Measurements from ENCODE around the gene ICAM4. TPM values are rescaled to one million over a fixed set of nuclear protein-coding genes. Genes with fewer than 3 reads are reported as not detected.
"Not testable (repeated sequence)": the region's sequence is repeated elsewhere in the genome, so short reads cannot be mapped to it uniquely, and the experiment has no call there.

Gene ICAM4
- total RNA-seq, 2 experiments from 2014 or later = 1.4 to 1.8 TPM

DNA sequence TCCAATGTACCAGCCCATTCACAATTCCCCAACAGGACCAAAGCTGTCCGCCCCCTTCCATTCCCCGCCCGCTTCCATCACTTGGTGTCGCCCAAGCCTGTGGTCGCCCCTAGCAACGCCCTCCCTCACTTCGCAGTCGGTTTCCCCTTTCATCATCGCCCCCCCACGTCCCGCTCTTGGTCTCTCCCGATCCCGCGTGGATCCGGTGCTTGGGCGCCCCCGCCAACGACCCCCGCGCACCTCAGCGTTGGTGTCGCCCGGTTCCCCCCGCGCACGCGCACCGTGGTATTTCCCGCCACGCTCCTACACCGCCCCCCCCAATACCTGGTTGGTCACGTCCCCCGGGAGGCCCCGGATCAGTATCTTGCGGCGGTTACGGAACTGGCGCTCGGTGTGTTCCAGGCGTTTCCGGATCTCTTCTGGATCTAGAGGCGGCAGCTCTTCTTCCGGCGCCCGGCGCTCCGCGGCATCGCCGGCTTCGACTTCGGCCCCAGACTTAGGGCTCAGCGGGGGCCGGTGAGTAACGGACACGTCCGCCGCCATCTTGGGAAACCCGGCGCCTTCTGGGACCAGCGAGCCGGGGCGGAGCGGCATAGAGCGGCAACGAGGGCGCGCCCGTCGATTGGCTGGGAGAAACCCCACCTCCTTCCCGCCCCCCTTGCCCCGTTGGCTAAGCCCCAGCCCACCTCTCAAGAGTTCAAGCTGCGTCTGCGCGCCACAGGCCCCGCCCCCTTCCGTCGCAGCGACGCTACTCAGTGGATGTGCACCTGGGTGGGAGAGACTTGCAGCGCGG lies 46.4 kb downstream of the ICAM4 start, which contains the start of gene RAVER1:
Gene RAVER1 (minus strand): TSS at position 565 of the 793 bp plus-strand sequence. CDS start 22 bp downstream, at position 543.
- no peaks in the 10 kb centered on the region for H3K27me3 Mint-ChIP-seq
- peaks cover 38% of the 10 kb centered on the region for H3K4me1 Mint-ChIP-seq
- peak; percentile 98 for DNase-seq
- ChIA-PET POLR2A (interaction anchor here (0.6 kb wide), 1 partner anchor 47 kb away, joined by 3 read pairs; no protein-coding TSS in a partner anchor), CTCF (interaction anchor here (0.8 to 2.1 kb wide), 10 partner anchors 9 to 366 kb away, joined by 3 to 8 read pairs (median 3); no protein-coding TSS in a partner anchor)
- H3K4me3 Mint-ChIP-seq = peak within 1 kb of the TSS; percentile 92
- peaks cover 36% of the 10 kb centered on the region for H3K36me3 Mint-ChIP-seq (ENCODE audit: low read depth)
- H3K27ac Mint-ChIP-seq = peak within 1 kb of the TSS; percentile 94
- no peaks in the 10 kb centered on the region for H3K9me3 Mint-ChIP-seq

DNA sequence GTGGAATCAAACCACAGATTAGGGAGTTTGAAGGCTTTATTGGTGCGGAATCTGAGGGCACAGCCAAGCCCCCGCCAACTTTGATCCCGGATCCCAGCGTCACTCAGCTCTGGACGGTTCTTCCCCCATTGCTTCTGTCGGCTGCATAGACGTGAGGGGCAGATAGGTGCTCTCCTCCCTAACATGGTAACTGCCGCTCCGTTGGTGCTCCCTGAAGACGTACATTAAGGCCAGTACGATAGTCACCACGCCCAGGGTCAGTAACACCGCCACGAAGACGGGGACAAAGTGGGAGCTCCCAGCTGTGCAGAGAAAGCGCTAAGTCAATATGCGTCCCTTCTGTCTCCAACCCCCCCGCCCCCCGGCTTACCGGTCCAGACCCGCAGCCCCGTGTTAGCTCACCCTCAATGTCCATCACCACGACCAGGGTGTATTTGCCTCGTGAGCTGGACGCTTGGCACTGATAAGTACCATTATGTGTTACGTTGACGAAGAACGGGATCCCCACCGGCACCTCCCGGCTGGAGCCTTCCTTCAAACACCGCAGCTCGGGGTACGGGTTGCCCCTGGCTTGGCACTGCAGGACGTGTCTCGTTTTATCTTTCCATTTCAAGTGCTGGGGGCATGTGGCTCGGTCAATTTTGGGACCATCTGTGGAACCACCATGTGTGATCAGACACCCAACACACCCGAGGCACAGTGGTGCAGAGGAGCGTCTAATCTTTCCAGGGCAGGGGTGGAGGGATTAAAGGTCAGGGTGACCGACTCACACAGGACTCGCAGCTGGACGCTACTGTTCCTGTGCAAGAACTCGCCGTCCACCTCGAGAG lies 47.2 kb downstream of the ICAM4 start:
- no peaks in the 10 kb centered on the region for H3K27me3 Mint-ChIP-seq
- POLR2A ChIA-PET = no interaction called here
- H3K36me3 Mint-ChIP-seq (ENCODE audit: low read depth) = peaks cover 43% of the 10 kb centered on the region
- H3K9me3 Mint-ChIP-seq = no peaks in the 10 kb centered on the region
- no peak for DNase-seq
- CTCF ChIA-PET = interaction anchor here (0.8 to 2.1 kb wide), 9 partner anchors 8 to 75 kb away, joined by 3 to 8 read pairs (median 3); no protein-coding TSS in a partner anchor
- H3K4me3 Mint-ChIP-seq = peak overlapping the region; percentile 92
- peak overlapping the region; percentile 94 for H3K27ac Mint-ChIP-seq
- peaks cover 46% of the 10 kb centered on the region for H3K4me1 Mint-ChIP-seq

DNA sequence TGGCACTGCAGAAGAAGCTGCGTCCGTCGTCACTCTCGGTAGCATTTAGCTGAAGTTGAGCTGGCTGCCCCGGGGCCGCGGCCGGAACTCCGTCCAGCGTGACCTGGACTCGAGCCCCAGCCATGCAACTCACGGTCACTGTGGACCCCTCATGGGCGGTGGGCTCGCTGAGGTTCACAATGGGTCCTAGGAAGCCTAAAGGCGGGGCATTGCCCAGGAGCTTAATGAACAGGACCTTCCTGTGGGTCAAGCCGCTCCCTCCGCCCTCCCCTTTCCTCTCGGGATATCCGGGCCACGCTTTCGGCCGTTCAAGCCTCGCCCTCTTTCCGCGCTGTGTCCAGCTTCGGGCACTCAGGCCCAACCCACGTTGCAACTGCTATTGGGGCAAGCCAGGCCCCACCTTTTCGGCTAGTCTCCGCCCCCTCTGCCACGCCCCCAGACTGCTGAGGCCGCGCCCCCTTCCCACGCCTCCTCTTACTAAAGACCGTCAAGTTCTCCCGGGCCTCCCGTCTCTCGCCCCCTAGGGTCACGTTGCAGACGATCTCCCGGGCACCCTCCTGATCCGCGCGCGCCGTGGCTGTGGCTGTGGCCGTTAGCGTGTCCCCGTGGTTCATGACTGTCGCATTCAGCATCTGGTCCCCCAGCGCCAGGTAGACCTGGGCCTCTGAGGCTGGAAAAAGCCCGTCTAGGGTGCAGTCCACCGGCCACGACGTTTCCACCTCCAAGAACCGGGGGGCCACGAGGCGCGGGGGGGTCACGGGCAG lies 48.0 kb downstream of the ICAM4 start:
- peak overlapping the region; percentile 27 for H3K4me3 Mint-ChIP-seq
- POLR2A ChIA-PET = no interaction called here
- H3K9me3 Mint-ChIP-seq = no peaks in the 10 kb centered on the region

DNA sequence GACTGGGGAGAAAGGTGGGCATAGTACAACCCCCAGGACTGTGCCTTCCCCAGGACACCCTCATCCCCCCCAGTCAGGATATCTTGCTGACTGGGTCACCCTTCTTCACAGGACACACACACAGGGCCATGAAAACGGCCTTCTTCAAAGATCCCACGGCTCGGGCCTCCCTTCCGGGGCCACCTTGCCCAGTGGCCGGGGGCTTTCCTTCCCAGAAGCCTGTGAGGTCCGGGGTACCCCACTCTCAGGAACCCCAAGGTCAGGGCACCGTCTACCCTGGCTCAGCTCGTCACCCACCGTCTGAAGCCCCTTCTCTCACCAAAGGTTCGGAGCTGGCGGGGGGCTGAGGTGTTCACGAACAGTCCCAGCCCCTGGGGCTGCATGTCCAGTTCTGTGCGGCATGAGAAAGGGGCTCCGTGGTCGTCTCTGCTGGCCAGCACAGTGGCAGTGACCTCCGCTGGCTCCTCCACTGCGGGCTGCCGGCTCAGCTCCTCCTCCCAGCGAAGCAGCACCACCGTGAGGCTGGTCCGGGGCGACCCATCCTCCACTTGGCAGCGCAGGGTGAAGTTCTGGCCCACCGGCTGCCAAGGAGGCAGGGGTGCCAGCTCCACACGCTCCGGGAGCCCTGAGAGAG lies 48.7 kb downstream of the ICAM4 start:
- no peaks in the 10 kb centered on the region for H3K27me3 Mint-ChIP-seq
- H3K9me3 Mint-ChIP-seq = no peaks in the 10 kb centered on the region
- CTCF ChIA-PET = interaction anchor here (0.8 to 1.1 kb wide), 2 partner anchors 54 to 66 kb away, joined by 3 read pairs; no protein-coding TSS in a partner anchor
- H3K4me1 Mint-ChIP-seq = peaks cover 58% of the 10 kb centered on the region
- no peak overlapping the region for H3K4me3 Mint-ChIP-seq
- no peak overlapping the region for H3K27ac Mint-ChIP-seq
- peaks cover 37% of the 10 kb centered on the region for H3K36me3 Mint-ChIP-seq (ENCODE audit: low read depth)
- POLR2A ChIA-PET = no interaction called here
- no peak for DNase-seq

More for the DNA sequence above, 48.0 kb downstream of the ICAM4 start:
- peaks cover 54% of the 10 kb centered on the region for H3K4me1 Mint-ChIP-seq
- DNase-seq = peak; percentile 39
- peaks cover 41% of the 10 kb centered on the region for H3K36me3 Mint-ChIP-seq (ENCODE audit: low read depth)
- CTCF ChIA-PET = interaction anchor here (1.0 to 2.1 kb wide), 6 partner anchors 10 to 76 kb away, joined by 3 to 8 read pairs (median 4); no protein-coding TSS in a partner anchor
- H3K27ac Mint-ChIP-seq = peak overlapping the region; percentile 19
- no peaks in the 10 kb centered on the region for H3K27me3 Mint-ChIP-seq

DNA sequence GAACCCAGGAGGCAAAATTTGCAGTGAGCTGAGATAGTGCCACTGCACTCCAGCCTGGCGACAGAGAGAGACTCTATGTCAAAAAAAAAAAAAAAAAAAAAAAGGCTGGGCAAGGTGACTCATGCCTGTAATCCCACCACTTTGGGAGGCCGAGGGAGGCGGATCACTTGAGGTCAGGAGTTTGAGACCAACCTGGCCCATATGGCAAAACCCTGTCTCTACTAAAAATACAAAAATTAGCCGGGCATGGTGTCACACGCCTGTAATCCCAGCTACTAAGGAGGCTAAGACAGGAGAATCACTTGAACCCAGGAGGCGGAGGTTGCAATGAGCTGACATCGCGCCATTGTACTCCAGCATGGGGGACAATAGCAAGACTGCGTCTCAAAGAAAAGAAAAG lies 50.0 kb downstream of the ICAM4 start:
- H3K27me3 Mint-ChIP-seq, H3K27ac Mint-ChIP-seq, DNase-seq, H3K9me3 Mint-ChIP-seq, H3K4me3 Mint-ChIP-seq, POLR2A ChIA-PET: not testable (repeated sequence)
- CTCF ChIA-PET = interaction anchor here (0.6 to 0.8 kb wide), 2 partner anchors 81 to 178 kb away, joined by 3 read pairs; no protein-coding TSS in a partner anchor
- Mint-ChIP-seq H3K4me1 (peaks cover 60% of the 10 kb centered on the region), H3K36me3 (ENCODE audit: low read depth) (peaks cover 37% of the 10 kb centered on the region)

Other genes with a start within 250 kb of the ICAM4 start
- gene SHFL, start 200.6 kb upstream of the ICAM4 start, total RNA-seq = 100 to 1,000 TPM; 100 to 108 TPM
- gene ANGPTL6, start 184.3 kb upstream of the ICAM4 start, total RNA-seq = 1 to 10 TPM in 1 of 2 experiments, under 1 TPM in 1; 0.99 to 1.3 TPM
- gene PPAN, start 180.6 kb upstream of the ICAM4 start, total RNA-seq = 10 to 100 TPM; 77.8 to 77.9 TPM
- 10 to 100 TPM; 39.1 to 43.1 TPM for gene P2RY11, start 175.3 kb upstream of the ICAM4 start, total RNA-seq
- gene EIF3G, start 167.1 kb upstream of the ICAM4 start, total RNA-seq = 100 to 1,000 TPM; 228 to 230 TPM
- gene DNMT1, start 92.0 kb upstream of the ICAM4 start, total RNA-seq = 100 to 1,000 TPM; 375 to 404 TPM
- gene S1PR2, start 55.6 kb upstream of the ICAM4 start, total RNA-seq = 1 to 10 TPM; 6.1 to 6.5 TPM
- 10 to 100 TPM; 58.7 to 67.9 TPM for gene MRPL4, start 34.7 kb upstream of the ICAM4 start, total RNA-seq
- 1 to 10 TPM; 8.0 to 9.0 TPM for gene ICAM1, start 15.8 kb upstream of the ICAM4 start, total RNA-seq
- gene ICAM5, start 3.0 kb downstream of the ICAM4 start, total RNA-seq = under 1 TPM; 0.12 to 0.17 TPM
- gene ZGLP1, start 22.9 kb downstream of the ICAM4 start, total RNA-seq = 1 to 10 TPM; 1.6 to 3.4 TPM
- 1 to 10 TPM; 5.5 to 9.0 TPM for gene FDX2, start 29.1 kb downstream of the ICAM4 start, total RNA-seq
- gene RAVER1, start 46.6 kb downstream of the ICAM4 start, total RNA-seq = 10 to 100 TPM; 69.3 to 75.6 TPM
- 100 to 1,000 TPM; 230 to 233 TPM for gene ICAM3, start 52.7 kb downstream of the ICAM4 start, total RNA-seq
- gene TYK2, start 93.6 kb downstream of the ICAM4 start, total RNA-seq = 100 to 1,000 TPM; 251 to 263 TPM
- gene CDC37, start 116.6 kb downstream of the ICAM4 start, total RNA-seq = 100 to 1,000 TPM; 200 to 205 TPM
- 10 to 100 TPM; 12.7 to 14.3 TPM for gene PDE4A, start 133.6 kb downstream of the ICAM4 start, total RNA-seq
- gene KEAP1, start 216.4 kb downstream of the ICAM4 start, total RNA-seq = 10 to 100 TPM; 68.3 to 93.8 TPM
- gene S1PR5, start 230.5 kb downstream of the ICAM4 start, total RNA-seq = not detected